ENCODE measurements around the gene NHLRC4. TPM values are rescaled to one million over a fixed set of nuclear protein-coding genes. Genes with fewer than 3 reads are reported as not detected.

NHLRC4 gene
- total RNA-seq, 1 donor from 2014 or later: 3.3 TPM

- no peak for DNase-seq (ENCODE audit: extremely low read depth, low read depth, low spot score)
Measured at GRCh38 chr16:564690-565418, 2.0 kb upstream of the NHLRC4 start.

- no peak for DNase-seq (ENCODE audit: extremely low read depth, low read depth, low spot score)
Measured at GRCh38 chr16:565419-566330, 1.1 kb upstream of the NHLRC4 start.

- DNase-seq (ENCODE audit: extremely low read depth, low read depth, low spot score): no peak
Measured at GRCh38 chr16:567373-568256, 810 bp downstream of the NHLRC4 start.

- no peak for DNase-seq (ENCODE audit: extremely low read depth, low read depth, low spot score)
Measured at GRCh38 chr16:568401-569258, 1.8 kb downstream of the NHLRC4 start.

GRCh38 chr16:569445-570254 lies 2.8 kb downstream of the NHLRC4 start, which contains the start of gene PIGQ:
Gene PIGQ, plus strand, starts transcription at chr16:569968. Its CDS starts 4,107 bp downstream, at chr16:574075.
- DNase-seq (ENCODE audit: extremely low read depth, low read depth, low spot score): no peak

GRCh38 chr16:572865-573650 lies 6.3 kb downstream of the NHLRC4 start:
- DNase-seq (ENCODE audit: extremely low read depth, low read depth, low spot score): no peak

GRCh38 chr16:574021-574760 lies 7.4 kb downstream of the NHLRC4 start:
- DNase-seq (ENCODE audit: extremely low read depth, low read depth, low spot score): no peak

- DNase-seq (ENCODE audit: extremely low read depth, low read depth, low spot score): no peak
Measured at GRCh38 chr16:575354-576196, 8.8 kb downstream of the NHLRC4 start.

GRCh38 chr16:576197-576822 lies 9.5 kb downstream of the NHLRC4 start:
- DNase-seq (ENCODE audit: extremely low read depth, low read depth, low spot score): no peak

GRCh38 chr16:576823-577201 lies 10.0 kb downstream of the NHLRC4 start:
- no peak for DNase-seq (ENCODE audit: extremely low read depth, low read depth, low spot score)

GRCh38 chr16:577796-578195 lies 11.0 kb downstream of the NHLRC4 start:
- DNase-seq (ENCODE audit: extremely low read depth, low read depth, low spot score): no peak

GRCh38 chr16:578232-578869 lies 11.5 kb downstream of the NHLRC4 start:
- no peak for DNase-seq (ENCODE audit: extremely low read depth, low read depth, low spot score)

GRCh38 chr16:578870-579405 lies 12.1 kb downstream of the NHLRC4 start:
- no peak for DNase-seq (ENCODE audit: extremely low read depth, low read depth, low spot score)

- no peak for DNase-seq (ENCODE audit: extremely low read depth, low read depth, low spot score)
Measured at GRCh38 chr16:580141-580945, 13.5 kb downstream of the NHLRC4 start.

Measured in glomerular endothelial cell (primary cell).